Osteoblast (primary cell): ENCODE measurements around the gene CTPS2. TPM values are rescaled to one million over a fixed set of nuclear protein-coding genes. Genes with fewer than 3 reads are reported as not detected.
A peak's percentile ranks its signal among the peaks of the same experiment; 100 is the strongest.
"Not testable (repeated sequence)": the region's sequence is repeated elsewhere in the genome, so short reads cannot be mapped to it uniquely, and the experiment has no call there.

ENCODE experiments used
- DNase-seq: peaks from one replicate; pipeline ENCODE4 v3.0.0; 2011; ENCODE audit warnings: low spot score, mixed read lengths; ENCODE audit not compliant: insufficient read length; ENCODE audit errors: missing footprints
- H2AFZ ChIP-seq: 2 replicates; pipeline ENCODE4 v1.6.0; 2011; ENCODE audit warnings: mild to moderate bottlenecking, low read length
- H3K27ac ChIP-seq: 2 replicates; pipeline ENCODE4 v1.5.1; 2011; ENCODE audit warnings: mild to moderate bottlenecking, low read depth, low read length, moderate library complexity
- H3K27me3 ChIP-seq: 2 replicates; pipeline ENCODE4 v1.6.0; 2012; ENCODE audit warnings: mild to moderate bottlenecking, control low read depth, inconsistent platforms, low read length, moderate library complexity; ENCODE audit not compliant: insufficient read depth
- H3K36me3 ChIP-seq: 2 replicates; pipeline ENCODE4 v1.5.1; 2011; ENCODE audit warnings: mild to moderate bottlenecking, low read length, control low read depth, moderate library complexity; ENCODE audit not compliant: insufficient read depth
- H3K4me1 ChIP-seq: 2 replicates; pipeline ENCODE4 v1.5.1; 2011; ENCODE audit warnings: mild to moderate bottlenecking, low read length, control low read depth, moderate library complexity; ENCODE audit not compliant: insufficient read depth
- H3K4me2 ChIP-seq: 2 replicates; pipeline ENCODE4 v1.6.0; 2011; ENCODE audit warnings: mild to moderate bottlenecking, low read length; ENCODE audit not compliant: insufficient read depth
- H3K4me3 ChIP-seq: fragments of 200-600 bp; sonication (generic); 3 replicates; pipeline ENCODE4 v1.5.1; 2012; ENCODE audit warnings: mild to moderate bottlenecking, low read length, inconsistent platforms; ENCODE audit not compliant: insufficient read depth
- H3K79me2 ChIP-seq: 2 replicates; pipeline ENCODE4 v1.6.0; 2012; ENCODE audit warnings: mild to moderate bottlenecking, low read length, control low read depth, inconsistent platforms; ENCODE audit not compliant: insufficient read depth
- H3K9me3 ChIP-seq: 2 replicates; pipeline ENCODE4 v1.5.1; 2011; ENCODE audit warnings: low read depth, low read length, control low read depth
- H4K20me1 ChIP-seq: 2 replicates; pipeline ENCODE4 v1.6.0; 2012; ENCODE audit warnings: mild to moderate bottlenecking, low read length, control low read depth; ENCODE audit not compliant: insufficient read depth
- CTCF ChIP-seq: IDR thresholded peaks from 2 replicates; pipeline ENCODE4 v1.5.1; 2011; ENCODE audit warnings: mild to moderate bottlenecking, low read depth, low read length, moderate library complexity; ENCODE audit errors: extremely low read depth
- total RNA-seq: library from RNA; depleted of rRNA; stranded (reverse); fragments of >200 nt; gene quantifications from 2 replicates; pipeline ENCODE4 v1.2.3, GENCODE V29; 2012

The CTPS2 gene
- total RNA-seq, 1 donor = 8.0 TPM

- H3K27ac ChIP-seq = peak overlapping the region; percentile 64
These were observed 102.3 kb downstream of the CTPS2 start for GRCh38 chrX:16610121-16610621.

GRCh38 chrX:16606142-16606720 is 106.2 kb downstream of the CTPS2 start:
- H2AFZ ChIP-seq = no peak overlapping the region
- H3K4me1 ChIP-seq = peaks cover 26% of the 10 kb centered on the region
- H3K4me3 ChIP-seq = no peak overlapping the region
- no peak for TF ChIP-seq CTCF
- H4K20me1 ChIP-seq = no peaks in the 10 kb centered on the region
- H3K27me3 ChIP-seq = no peaks in the 10 kb centered on the region
- no peak overlapping the region for H3K4me2 ChIP-seq
- no peaks in the 10 kb centered on the region for H3K79me2 ChIP-seq
- no peak for DNase-seq
- no peaks in the 10 kb centered on the region for H3K9me3 ChIP-seq
- no peaks in the 10 kb centered on the region for H3K36me3 ChIP-seq
- no peak overlapping the region for H3K27ac ChIP-seq

More at GRCh38 chrX:16610121-16610621, 102.3 kb downstream of the CTPS2 start:
- Histone ChIP-seq H3K4me1 (peaks cover 9% of the 10 kb centered on the region), H3K79me2 (no peaks in the 10 kb centered on the region), H3K36me3 (no peaks in the 10 kb centered on the region), H3K4me3 (no peak overlapping the region), H3K9me3 (no peaks in the 10 kb centered on the region), H4K20me1 (no peaks in the 10 kb centered on the region), H3K4me2 (peak overlapping the region; percentile 53), H3K27me3 (peaks cover 7% of the 10 kb centered on the region), H2AFZ (no peak overlapping the region)
- TF ChIP-seq CTCF = no peak
- peak; percentile 70 for DNase-seq

DNA sequence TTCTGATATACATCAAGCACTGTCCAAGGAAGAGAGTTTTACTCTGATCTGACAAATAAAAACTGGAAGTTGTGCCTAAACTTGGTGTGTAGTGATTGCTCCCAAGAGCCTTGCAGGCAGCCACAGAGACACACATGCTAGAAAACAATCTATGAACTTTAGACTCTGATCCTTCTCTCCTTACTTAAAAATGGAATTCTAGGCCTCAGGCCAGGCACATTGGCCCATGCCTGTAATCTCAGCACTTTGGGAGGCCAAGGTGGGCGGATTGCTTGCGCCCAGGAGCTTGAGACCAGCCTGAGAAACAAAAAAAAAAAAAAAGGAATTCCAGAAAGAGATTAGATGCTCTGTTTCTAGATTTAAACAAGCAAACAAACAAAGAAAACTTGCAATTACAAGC is 108.1 kb downstream of the CTPS2 start:
- no peak for TF ChIP-seq CTCF
- no peaks in the 10 kb centered on the region for H4K20me1 ChIP-seq
- H3K4me1 ChIP-seq = peaks cover 18% of the 10 kb centered on the region
- H3K36me3 ChIP-seq = no peaks in the 10 kb centered on the region
- H3K27me3 ChIP-seq = no peaks in the 10 kb centered on the region
- peak overlapping the region; percentile 31 for H3K27ac ChIP-seq
- no peaks in the 10 kb centered on the region for H3K9me3 ChIP-seq
- H3K4me3 ChIP-seq = no peak overlapping the region
- DNase-seq = no peak
- no peak overlapping the region for H2AFZ ChIP-seq
- H3K4me2 ChIP-seq = no peak overlapping the region
- no peaks in the 10 kb centered on the region for H3K79me2 ChIP-seq

DNA sequence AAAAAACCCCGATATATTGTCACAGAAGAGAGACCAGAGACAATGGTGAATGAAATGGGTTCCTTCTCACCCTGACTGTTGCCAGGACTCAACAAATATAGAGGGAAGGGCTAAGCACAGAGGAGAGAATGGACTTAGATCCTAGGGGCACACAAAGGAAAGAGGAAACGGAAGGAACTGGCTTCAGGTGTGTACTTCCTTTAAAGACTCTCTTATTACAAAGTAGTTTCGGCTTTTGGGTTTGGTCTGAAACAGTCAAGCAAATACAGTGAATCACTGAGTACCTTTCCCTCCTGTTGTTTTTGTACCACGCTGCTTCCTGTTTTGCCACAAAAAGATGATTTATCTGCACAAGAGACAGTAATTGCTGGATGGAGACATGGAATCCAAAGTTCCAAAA is 108.6 kb downstream of the CTPS2 start:
- no peak for TF ChIP-seq CTCF
- H3K36me3 ChIP-seq = no peaks in the 10 kb centered on the region
- H3K4me3 ChIP-seq = no peak overlapping the region
- DNase-seq = no peak
- no peaks in the 10 kb centered on the region for H3K27me3 ChIP-seq
- no peak overlapping the region for H2AFZ ChIP-seq
- H3K79me2 ChIP-seq = no peaks in the 10 kb centered on the region
- H3K9me3 ChIP-seq = no peaks in the 10 kb centered on the region
- no peaks in the 10 kb centered on the region for H4K20me1 ChIP-seq
- H3K4me2 ChIP-seq = peak overlapping the region; percentile 7
- peaks cover 18% of the 10 kb centered on the region for H3K4me1 ChIP-seq
- peak overlapping the region; percentile 31 for H3K27ac ChIP-seq

DNA sequence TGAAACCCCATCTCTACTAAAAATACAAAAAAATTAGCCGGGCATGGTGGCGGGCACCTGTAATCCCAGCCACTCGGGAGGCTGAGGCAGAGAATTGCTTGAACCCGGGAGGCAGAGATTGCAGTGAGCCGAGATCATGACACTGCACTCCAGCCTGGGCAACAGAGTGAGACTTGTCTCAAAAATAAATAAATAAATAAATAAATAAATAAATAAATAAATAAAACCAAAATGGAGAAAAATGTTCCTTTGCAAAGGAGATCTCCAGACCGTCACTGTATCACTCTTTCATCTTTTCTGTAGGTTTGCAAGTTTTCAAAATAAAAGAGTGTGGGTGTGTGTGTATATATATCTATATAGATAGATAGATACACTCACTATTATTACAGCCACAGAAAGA is 109.2 kb downstream of the CTPS2 start:
- not testable (repeated sequence) for DNase-seq, H4K20me1 ChIP-seq, H3K27ac ChIP-seq, H2AFZ ChIP-seq, H3K36me3 ChIP-seq, H3K9me3 ChIP-seq, H3K4me3 ChIP-seq, H3K79me2 ChIP-seq, H3K27me3 ChIP-seq, H3K4me2 ChIP-seq
- H3K4me1 ChIP-seq = peaks cover 18% of the 10 kb centered on the region
